Upper lobe of left lung (tissue), 6 donors: ENCODE results near the gene KRTAP10-5. TPM values are rescaled to one million over a fixed set of nuclear protein-coding genes. Genes with fewer than 3 reads are reported as not detected.
A peak's percentile ranks its signal among the peaks of the same experiment; 100 is the strongest.
"Not testable (repeated sequence)": the region's sequence is repeated elsewhere in the genome, so short reads cannot be mapped to it uniquely, and the experiment has no call there.

Source experiments
- ATAC-seq, 2 donors: fragments of 200-7000 bp; cut with Tn5 transposase; one replicate each; pipeline ENCODE4 v1.9.1; 2022; ENCODE audit warnings: mild to moderate bottlenecking in 2 of 2, moderate library complexity in 2 of 2; ENCODE audit not compliant: low FRiP score in 2 of 2
- DNase-seq, 2 donors: peaks; one replicate each; pipeline ENCODE4 v3.0.0-alpha.2; 2019 to 2020
- H3K27ac ChIP-seq, 4 donors: fragments of 200-600 bp; sonication (generic); one replicate each; pipeline ENCODE4 v1.5.1; 2016 to 2019
- H3K27me3 ChIP-seq, 4 donors: fragments of 200-600 bp; sonication (generic); one replicate each; pipeline ENCODE4 v1.5.1; 2017 to 2019
- H3K36me3 ChIP-seq, 4 donors: fragments of 200-600 bp; sonication (generic); one replicate each; pipeline ENCODE4 v1.5.1; 2016 to 2019
- H3K4me1 ChIP-seq, 4 donors: fragments of 200-600 bp; sonication (generic); one replicate each; pipeline ENCODE4 v1.5.1; 2018 to 2019
- H3K4me3 ChIP-seq, 4 donors: fragments of 200-600 bp; sonication (generic); one replicate each; pipeline ENCODE4 v1.5.1; 2017 to 2019; ENCODE audit warnings: mild to moderate bottlenecking in 2 of 4, moderate library complexity in 1 of 4
- H3K9me3 ChIP-seq, 4 donors: fragments of 200-600 bp; sonication (generic); one replicate each; pipeline ENCODE4 v1.5.1; 2018 to 2019
- CTCF ChIP-seq, 6 experiments: fragments of 450-650 bp in 4 of 6; fragments of 200-600 bp in 2 of 6; sonication (generic) in 2 of 6; IDR thresholded peaks; one replicate each; pipeline ENCODE4 v1.5.1; 2016 to 2019; ENCODE audit warnings: antibody characterized with exemption in 6 of 6
- EP300 ChIP-seq, 4 donors: sonication (generic); formaldehyde crosslinking; IDR thresholded peaks; one replicate each; pipeline ENCODE4 v1.5.1; 2017; ENCODE audit warnings: antibody characterized with exemption in 4 of 4, control low read depth in 2 of 4
- POLR2A ChIP-seq, 4 donors: fragments of 450-650 bp; IDR thresholded peaks; one replicate each; pipeline ENCODE4 v1.5.1; 2016 to 2017; ENCODE audit warnings: antibody characterized with exemption in 4 of 4, mild to moderate bottlenecking in 2 of 4
- POLR2AphosphoS5 ChIP-seq, 2 donors: sonication (generic); formaldehyde crosslinking; IDR thresholded peaks; one replicate each; pipeline ENCODE4 v1.5.1; 2017; ENCODE audit warnings: antibody characterized with exemption in 2 of 2
- WGBS, 2 donors: methylation state at CpG; one replicate each; pipeline ENCODE4 v1.1.5; 2017 to 2018; 5-methylcytosine and 5-hydroxymethylcytosine counted together
- total RNA-seq, 6 donors: library from RNA; depleted of rRNA in 4 of 6; stranded (reverse); fragments of >200 nt in 4 of 6; gene quantifications; one replicate each; pipeline versions ENCODE4 v1.1.0 to v1.2.1, GENCODE V29; 2016 to 2021
- donor health status: DM: no; HTN: no; CAD: no; lungs with moderate emphysema.
- donor health status: DM: no; HTN: yes; CAD: no; lungs with severe emphysema.

The KRTAP10-5 gene
- total RNA-seq, 6 donors from 2014 or later: not detected

- Histone ChIP-seq H3K4me1 (peaks cover 0 to 5% (median 2%) of the 10 kb centered on the region in 4 donors), H3K36me3 (no peaks in the 10 kb centered on the region), H3K9me3 (peaks cover 0 to 5% (median 1%) of the 10 kb centered on the region in 4 donors), H3K27me3 (no peaks in the 10 kb centered on the region), H3K4me3 (no peak within 1 kb of the TSS), H3K27ac (no peak within 1 kb of the TSS)
- DNase-seq (no peak), ATAC-seq (no peak)
- TF ChIP-seq POLR2A (IDR thresholded peaks at IDR 0.05): no peak
- TF ChIP-seq CTCF (IDR thresholded peaks at IDR 0.05): no peak
- no peak for TF ChIP-seq POLR2AphosphoS5 (IDR thresholded peaks at IDR 0.05)
- TF ChIP-seq EP300 (IDR thresholded peaks at IDR 0.05): no peak
- 55 to 82% methylated on average over 8 to 17 of the region's 17 CpGs for WGBS, 2 donors
These were observed 29.0 kb downstream of the KRTAP10-5 start, which contains the start of gene KRTAP10-2 for GRCh38 chr21:44551340-44551961. TSS of gene KRTAP10-2 (minus strand) at chr21:44551505. CDS start at chr21:44551458, 47 bp downstream.

- ATAC-seq (no peak), DNase-seq (peak in 1 of 2 donors; percentile 56)
- Histone ChIP-seq H3K36me3 (no peaks in the 10 kb centered on the region), H3K27me3 (no peaks in the 10 kb centered on the region), H3K4me1 (peaks cover 0 to 5% (median 2%) of the 10 kb centered on the region in 4 donors), H3K9me3 (peaks cover 0 to 8% (median 4%) of the 10 kb centered on the region in 4 donors), H3K4me3 (no peak overlapping the region), H3K27ac (no peak overlapping the region)
- no peak for TF ChIP-seq POLR2A (IDR thresholded peaks at IDR 0.05)
- no peak for TF ChIP-seq POLR2AphosphoS5 (IDR thresholded peaks at IDR 0.05)
- no peak for TF ChIP-seq EP300 (IDR thresholded peaks at IDR 0.05)
- TF ChIP-seq CTCF (IDR thresholded peaks at IDR 0.05): no peak
- 77% methylated on average over 6 of the region's 10 CpGs for WGBS, 2 donors
These were observed 29.6 kb downstream of the KRTAP10-5 start for GRCh38 chr21:44550807-44551206.

- not testable (repeated sequence) for H3K27me3 ChIP-seq, H3K36me3 ChIP-seq, H3K4me3 ChIP-seq, H3K4me1 ChIP-seq, H3K27ac ChIP-seq, H3K9me3 ChIP-seq
- DNase-seq (peak in 1 of 2 donors; percentile 75), ATAC-seq (peak; percentile 36 to 54)
- WGBS, 2 donors: 57% methylated on average over 3 to 16 of the region's 17 CpGs
These were observed 30.1 kb downstream of the KRTAP10-5 start for GRCh38 chr21:44550285-44550684.

GRCh38 chr21:44549525-44550211 is 30.7 kb downstream of the KRTAP10-5 start:
- DNase-seq: peak in 1 of 2 donors; percentile 56

More at GRCh38 chr21:44549525-44550211, 30.7 kb downstream of the KRTAP10-5 start:
- 83 to 87% methylated on average over 16 to 24 of the region's 25 CpGs for WGBS, 2 donors
- peaks cover 0 to 5% (median 2%) of the 10 kb centered on the region in 4 donors for H3K4me1 ChIP-seq
- no peaks in the 10 kb centered on the region for H3K27me3 ChIP-seq
- no peak overlapping the region for H3K4me3 ChIP-seq
- TF ChIP-seq POLR2A (IDR thresholded peaks at IDR 0.05) (no peak), EP300 (IDR thresholded peaks at IDR 0.05) (no peak), POLR2AphosphoS5 (IDR thresholded peaks at IDR 0.05) (no peak), CTCF (IDR thresholded peaks at IDR 0.05) (no peak)
- no peak overlapping the region for H3K27ac ChIP-seq
- peaks cover 0 to 8% (median 4%) of the 10 kb centered on the region in 4 donors for H3K9me3 ChIP-seq
- peak; percentile 24 to 60 for ATAC-seq
- H3K36me3 ChIP-seq: no peaks in the 10 kb centered on the region
